ENCODE results near the gene PTK7. TPM values are rescaled to one million over a fixed set of nuclear protein-coding genes. Genes with fewer than 3 reads are reported as not detected.
A peak's percentile ranks its signal among the peaks of the same experiment; 100 is the strongest.
"Not testable (repeated sequence)": the region's sequence is repeated elsewhere in the genome, so short reads cannot be mapped to it uniquely, and the experiment has no call there.

The PTK7 gene
- total RNA-seq, 6 donors from 2014 or later = 68.6 to 180 (median 89.4) TPM

GRCh38 chr6:43077333-43077809, 1.3 kb downstream of the PTK7 start:
- no peak for ATAC-seq (ENCODE audit: low FRiP score in 2 of 2)
- peaks cover 0 to 13% (median 3%) of the 10 kb centered on the region in 4 donors for H3K36me3 ChIP-seq
- 33 to 46% methylated on average over 8 of the region's 8 CpGs for WGBS, 2 donors
- H3K4me3 ChIP-seq = peak overlapping the region; percentile 66 to 83 (median 69)
- DNase-seq = no peak
- peaks cover 0 to 10% (median 1%) of the 10 kb centered on the region in 4 donors for H3K27me3 ChIP-seq
- H3K4me1 ChIP-seq = peaks cover 11 to 26% (median 23%) of the 10 kb centered on the region in 4 donors
- H3K9me3 ChIP-seq = no peaks in the 10 kb centered on the region
- peak in 1 of 4 donors; percentile 1 for TF ChIP-seq POLR2A (IDR thresholded peaks at IDR 0.05)
- no peak for TF ChIP-seq EP300 (IDR thresholded peaks at IDR 0.05)
- H3K27ac ChIP-seq = peak overlapping the region in 3 of 4 donors; percentile 37 to 86 (median 82)

GRCh38 chr6:43077981-43078511, 1.9 kb downstream of the PTK7 start:
- DNase-seq = no peak

GRCh38 chr6:43078691-43079090, 2.6 kb downstream of the PTK7 start:
- peaks cover 0 to 10% (median 1%) of the 10 kb centered on the region in 4 donors for H3K27me3 ChIP-seq
- H3K27ac ChIP-seq = no peak overlapping the region
- WGBS, 2 donors = 79 to 85% methylated on average over 2 of the region's 2 CpGs
- no peak overlapping the region for H3K4me3 ChIP-seq
- TF ChIP-seq POLR2A (IDR thresholded peaks at IDR 0.05) (no peak), CTCF (IDR thresholded peaks at IDR 0.05) (no peak), EP300 (IDR thresholded peaks at IDR 0.05) (no peak), POLR2AphosphoS5 (IDR thresholded peaks at IDR 0.05) (no peak)
- no peak for ATAC-seq (ENCODE audit: low FRiP score in 2 of 2)
- peaks cover 11 to 26% (median 23%) of the 10 kb centered on the region in 4 donors for H3K4me1 ChIP-seq
- H3K9me3 ChIP-seq = no peaks in the 10 kb centered on the region
- no peak for DNase-seq
- H3K36me3 ChIP-seq = peaks cover 0 to 3% (median 0%) of the 10 kb centered on the region in 4 donors

More at GRCh38 chr6:43077981-43078511, 1.9 kb downstream of the PTK7 start:
- H3K9me3 ChIP-seq = no peaks in the 10 kb centered on the region
- peaks cover 0 to 10% (median 1%) of the 10 kb centered on the region in 4 donors for H3K27me3 ChIP-seq
- TF ChIP-seq EP300 (IDR thresholded peaks at IDR 0.05) (no peak), POLR2AphosphoS5 (IDR thresholded peaks at IDR 0.05) (no peak)
- no peak overlapping the region for H3K27ac ChIP-seq
- H3K4me1 ChIP-seq = peaks cover 11 to 26% (median 23%) of the 10 kb centered on the region in 4 donors
- H3K4me3 ChIP-seq = peak overlapping the region in 2 of 4 donors; percentile 66 to 72
- 85 to 88% methylated on average over 6 of the region's 6 CpGs for WGBS, 2 donors
- peaks cover 0 to 8% (median 2%) of the 10 kb centered on the region in 4 donors for H3K36me3 ChIP-seq
- no peak for ATAC-seq (ENCODE audit: low FRiP score in 2 of 2)

GRCh38 chr6:43081043-43081442, 4.9 kb downstream of the PTK7 start:
- TF ChIP-seq CTCF (IDR thresholded peaks at IDR 0.05) (no peak), EP300 (IDR thresholded peaks at IDR 0.05) (no peak), POLR2AphosphoS5 (IDR thresholded peaks at IDR 0.05) (no peak), POLR2A (IDR thresholded peaks at IDR 0.05) (no peak)
- no peaks in the 10 kb centered on the region for H3K36me3 ChIP-seq
- H3K27ac ChIP-seq = no peak overlapping the region
- ATAC-seq (ENCODE audit: low FRiP score in 2 of 2) = no peak
- 91 to 95% methylated on average over 4 of the region's 4 CpGs for WGBS, 2 donors
- no peaks in the 10 kb centered on the region for H3K9me3 ChIP-seq
- DNase-seq = no peak
- H3K27me3 ChIP-seq = peaks cover 0 to 10% (median 1%) of the 10 kb centered on the region in 4 donors
- H3K4me3 ChIP-seq = no peak overlapping the region
- peaks cover 6 to 23% (median 19%) of the 10 kb centered on the region in 4 donors for H3K4me1 ChIP-seq

- not testable (repeated sequence) for H3K4me3 ChIP-seq; H3K27me3 ChIP-seq; H3K27ac ChIP-seq; ATAC-seq (ENCODE audit: low FRiP score in 2 of 2); H3K36me3 ChIP-seq; H3K9me3 ChIP-seq; DNase-seq
- 78 to 84% methylated on average over 9 of the region's 9 CpGs for WGBS, 2 donors
- H3K4me1 ChIP-seq = peaks cover 0 to 20% (median 14%) of the 10 kb centered on the region in 4 donors
Observed at GRCh38 chr6:43081922-43082321, 5.8 kb downstream of the PTK7 start.

GRCh38 chr6:43082806-43083655, 6.9 kb downstream of the PTK7 start:
- Histone ChIP-seq H3K36me3 (no peaks in the 10 kb centered on the region), H3K27me3 (no peaks in the 10 kb centered on the region), H3K27ac (peak overlapping the region in 1 of 4 donors; percentile 14), H3K9me3 (no peaks in the 10 kb centered on the region), H3K4me3 (no peak overlapping the region), H3K4me1 (peaks cover 0 to 19% (median 8%) of the 10 kb centered on the region in 4 donors)
- DNase-seq (no peak), ATAC-seq (ENCODE audit: low FRiP score in 2 of 2) (no peak)
- WGBS, 2 donors = 69 to 74% methylated on average over 13 of the region's 13 CpGs
- TF ChIP-seq POLR2AphosphoS5 (IDR thresholded peaks at IDR 0.05) (no peak), CTCF (IDR thresholded peaks at IDR 0.05) (no peak), POLR2A (IDR thresholded peaks at IDR 0.05) (no peak), EP300 (IDR thresholded peaks at IDR 0.05) (no peak)
